Peyer's patch (tissue), 4 donors: Measurements from ENCODE around the gene NEK9. TPM values are rescaled to one million over a fixed set of nuclear protein-coding genes. Genes with fewer than 3 reads are reported as not detected.

Source experiments
- DNase-seq, 3 donors: peaks; one replicate each; pipeline ENCODE4 v3.0.0-alpha.2; 2017 to 2019
- H3K27ac ChIP-seq, 4 donors: fragments of 200-600 bp; sonication (generic); one replicate each; pipeline ENCODE4 v1.5.1; 2016 to 2019
- H3K27me3 ChIP-seq, 2 donors: fragments of 200-600 bp; sonication (generic); one replicate each; pipeline ENCODE4 v1.5.1; 2019
- H3K36me3 ChIP-seq, 3 donors: fragments of 200-600 bp; sonication (generic); one replicate each; pipeline ENCODE4 v1.5.1; 2016 to 2019
- H3K4me1 ChIP-seq, 4 donors: fragments of 200-600 bp; sonication (generic); one replicate each; pipeline ENCODE4 v1.5.1; 2016 to 2019
- H3K4me3 ChIP-seq, 4 donors: fragments of 200-600 bp; sonication (generic); 1 replicate in 3 of 4; 2 replicates in 1 of 4; pipeline ENCODE4 v1.5.1; 2016 to 2019; ENCODE audit warnings: mild to moderate bottlenecking in 1 of 4
- H3K9me3 ChIP-seq, 4 donors: fragments of 200-600 bp; sonication (generic); one replicate each; pipeline ENCODE4 v1.5.1; 2016 to 2019; ENCODE audit warnings: mild to moderate bottlenecking in 1 of 4
- CTCF ChIP-seq, 6 experiments: fragments of 450-650 bp in 4 of 6; fragments of 200-600 bp in 2 of 6; sonication (generic) in 1 of 6; IDR thresholded peaks; one replicate each; pipeline ENCODE4 v1.5.1; 2017 to 2019; ENCODE audit warnings: antibody characterized with exemption in 6 of 6, mild to moderate bottlenecking in 3 of 6, moderate library complexity in 1 of 6
- POLR2A ChIP-seq, 2 donors: fragments of 450-650 bp; IDR thresholded peaks; one replicate each; pipeline ENCODE4 v1.5.1; 2017; ENCODE audit warnings: antibody characterized with exemption in 2 of 2, mild to moderate bottlenecking in 2 of 2, moderate library complexity in 2 of 2
- total RNA-seq, 4 donors: library from RNA; depleted of rRNA; stranded (reverse); fragments of >200 nt; gene quantifications; one replicate each; pipeline ENCODE4 v1.1.0, GENCODE V29; 2016

The NEK9 gene
- total RNA-seq, 4 donors from 2014 or later, result 32.4 to 53.6 (median 42.0) TPM

- Histone ChIP-seq H3K27ac (no peak overlapping the region), H3K36me3 (peaks cover 0 to 42% (median 0%) of the 10 kb centered on the region in 3 donors), H3K4me1 (peaks cover 0 to 26% (median 0%) of the 10 kb centered on the region in 4 donors), H3K4me3 (no peak overlapping the region), H3K27me3 (no peaks in the 10 kb centered on the region), H3K9me3 (no peaks in the 10 kb centered on the region)
- no peak for DNase-seq
- TF ChIP-seq POLR2A (IDR thresholded peaks at IDR 0.05) (no peak), CTCF (IDR thresholded peaks at IDR 0.05) (no peak)
These were observed 5.3 kb downstream of the NEK9 start for GRCh38 chr14:75121552-75121951.

- Histone ChIP-seq H3K9me3 (no peaks in the 10 kb centered on the region), H3K27ac (no peak overlapping the region), H3K27me3 (no peaks in the 10 kb centered on the region), H3K36me3 (peaks cover 0 to 51% (median 0%) of the 10 kb centered on the region in 3 donors), H3K4me3 (no peak overlapping the region), H3K4me1 (peaks cover 0 to 20% (median 0%) of the 10 kb centered on the region in 4 donors)
- no peak for DNase-seq
- TF ChIP-seq POLR2A (IDR thresholded peaks at IDR 0.05) (no peak), CTCF (IDR thresholded peaks at IDR 0.05) (no peak)
These were observed 6.1 kb downstream of the NEK9 start for GRCh38 chr14:75120541-75121291.

- no peak overlapping the region for H3K4me3 ChIP-seq
- peaks cover 0 to 64% (median 0%) of the 10 kb centered on the region in 3 donors for H3K36me3 ChIP-seq
- no peak for DNase-seq
- H3K9me3 ChIP-seq, result no peaks in the 10 kb centered on the region
- H3K27me3 ChIP-seq, result no peaks in the 10 kb centered on the region
- H3K4me1 ChIP-seq, result peaks cover 0 to 5% (median 0%) of the 10 kb centered on the region in 4 donors
- no peak overlapping the region for H3K27ac ChIP-seq
- no peak for TF ChIP-seq POLR2A (IDR thresholded peaks at IDR 0.05)
These were observed 7.8 kb downstream of the NEK9 start for GRCh38 chr14:75119056-75119455.

- DNase-seq, result no peak
- Histone ChIP-seq H3K27me3 (no peaks in the 10 kb centered on the region), H3K9me3 (no peaks in the 10 kb centered on the region), H3K36me3 (peaks cover 0 to 94% (median 3%) of the 10 kb centered on the region in 3 donors), H3K27ac (no peak overlapping the region), H3K4me3 (no peak overlapping the region), H3K4me1 (no peaks in the 10 kb centered on the region)
- no peak for TF ChIP-seq CTCF (IDR thresholded peaks at IDR 0.05)
- TF ChIP-seq POLR2A (IDR thresholded peaks at IDR 0.05), result no peak
These were observed 12.8 kb downstream of the NEK9 start for GRCh38 chr14:75113932-75114539.

GRCh38 chr14:75109877-75110276 lies 17.0 kb downstream of the NEK9 start:
- Histone ChIP-seq H3K4me3 (no peak overlapping the region), H3K9me3 (no peaks in the 10 kb centered on the region), H3K4me1 (no peaks in the 10 kb centered on the region), H3K27ac (no peak overlapping the region), H3K36me3 (peaks cover 0 to 97% (median 3%) of the 10 kb centered on the region in 3 donors), H3K27me3 (no peaks in the 10 kb centered on the region)
- no peak for DNase-seq
- no peak for TF ChIP-seq CTCF (IDR thresholded peaks at IDR 0.05)

- H3K36me3 ChIP-seq, result peaks cover 0 to 93% (median 0%) of the 10 kb centered on the region in 3 donors
- no peaks in the 10 kb centered on the region for H3K4me1 ChIP-seq
- no peaks in the 10 kb centered on the region for H3K27me3 ChIP-seq
- no peaks in the 10 kb centered on the region for H3K9me3 ChIP-seq
- no peak overlapping the region for H3K4me3 ChIP-seq
- H3K27ac ChIP-seq, result no peak overlapping the region
- DNase-seq, result no peak
- TF ChIP-seq CTCF (IDR thresholded peaks at IDR 0.05) (no peak), POLR2A (IDR thresholded peaks at IDR 0.05) (no peak)
These were observed 19.7 kb downstream of the NEK9 start for GRCh38 chr14:75107186-75107585.
